ENCODE results near the gene LRRC28. TPM values are rescaled to one million over a fixed set of nuclear protein-coding genes. Genes with fewer than 3 reads are reported as not detected.

LRRC28 gene
- total RNA-seq, 1 experiment from 2014 or later: 21.4 TPM

DNA sequence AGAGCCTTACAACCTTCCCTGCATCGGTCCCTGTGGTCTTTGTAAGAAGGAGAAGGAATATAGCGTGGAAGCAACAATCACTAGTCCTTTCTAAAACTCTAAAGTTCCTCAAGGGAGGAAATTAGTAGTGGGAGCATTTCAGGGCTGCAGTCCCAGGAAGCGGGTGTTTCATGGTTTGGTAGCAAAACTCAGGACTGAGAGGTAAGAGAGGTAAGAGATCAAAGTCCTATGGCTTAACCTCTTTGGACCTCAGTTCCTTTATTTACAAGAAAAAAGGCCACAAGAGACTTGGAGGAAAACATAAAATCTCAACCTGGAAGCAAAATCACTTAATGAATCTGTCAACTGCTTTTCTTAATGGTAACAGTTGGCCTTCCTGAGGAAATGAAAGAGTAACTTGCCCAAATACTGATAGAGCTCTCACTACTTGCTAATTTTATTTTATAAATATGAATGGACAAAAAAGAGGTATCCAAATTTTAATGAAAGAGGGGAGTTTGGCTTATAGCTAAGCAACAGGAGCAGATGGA, 14.3 kb downstream of the LRRC28 start:
- intact Hi-C loops (cut with micrococcal nuclease): no loop called here
- TF ChIP-seq, protein P1, sequence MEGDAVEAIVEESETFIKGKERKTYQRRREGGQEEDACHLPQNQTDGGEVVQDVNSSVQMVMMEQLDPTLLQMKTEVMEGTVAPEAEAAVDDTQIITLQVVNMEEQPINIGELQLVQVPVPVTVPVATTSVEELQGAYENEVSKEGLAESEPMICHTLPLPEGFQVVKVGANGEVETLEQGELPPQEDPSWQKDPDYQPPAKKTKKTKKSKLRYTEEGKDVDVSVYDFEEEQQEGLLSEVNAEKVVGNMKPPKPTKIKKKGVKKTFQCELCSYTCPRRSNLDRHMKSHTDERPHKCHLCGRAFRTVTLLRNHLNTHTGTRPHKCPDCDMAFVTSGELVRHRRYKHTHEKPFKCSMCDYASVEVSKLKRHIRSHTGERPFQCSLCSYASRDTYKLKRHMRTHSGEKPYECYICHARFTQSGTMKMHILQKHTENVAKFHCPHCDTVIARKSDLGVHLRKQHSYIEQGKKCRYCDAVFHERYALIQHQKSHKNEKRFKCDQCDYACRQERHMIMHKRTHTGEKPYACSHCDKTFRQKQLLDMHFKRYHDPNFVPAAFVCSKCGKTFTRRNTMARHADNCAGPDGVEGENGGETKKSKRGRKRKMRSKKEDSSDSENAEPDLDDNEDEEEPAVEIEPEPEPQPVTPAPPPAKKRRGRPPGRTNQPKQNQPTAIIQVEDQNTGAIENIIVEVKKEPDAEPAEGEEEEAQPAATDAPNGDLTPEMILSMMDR (IDR thresholded peaks at IDR 0.05 in 2 of 3, conservative IDR thresholded peaks at IDR 0.05 in 1 of 3; ENCODE audit: borderline replicate concordance in 1 of 3, insufficient read depth in 1 of 3, low read depth in 2 of 3, low read length in 2 of 3): no peak
- TF ChIP-seq EZH2phosphoT487 (IDR thresholded peaks at IDR 0.05; ENCODE audit: borderline replicate concordance): no peak
- H3K9me2 ChIP-seq (ENCODE audit: insufficient read depth): no peaks in the 10 kb centered on the region

DNA sequence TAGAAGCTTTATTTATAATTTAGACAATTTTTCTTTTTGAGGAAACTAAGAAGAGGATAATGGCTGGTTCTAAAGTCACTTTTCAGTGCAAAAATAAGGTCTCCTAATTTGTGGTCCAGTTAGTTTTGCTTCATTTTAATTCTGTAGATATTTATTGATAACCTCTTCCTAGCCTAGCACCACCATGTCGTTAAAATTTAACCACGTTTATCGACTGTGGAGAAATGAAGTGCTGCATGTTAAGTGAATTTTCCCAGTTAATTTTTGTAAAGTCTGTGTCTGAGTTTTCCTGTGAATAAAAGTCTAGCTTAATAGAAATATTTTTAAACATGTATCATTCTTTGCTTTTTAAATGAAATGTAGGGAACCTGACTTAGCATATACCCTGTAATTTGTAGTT, 16.7 kb downstream of the LRRC28 start:
- intact Hi-C loops (cut with micrococcal nuclease): no loop called here
- Histone ChIP-seq H3K4me3 (replicated peaks in 1 of 2; ENCODE audit: low read depth in 1 of 2, low read length in 2 of 2) (no peak overlapping the region), H3K79me2 (ENCODE audit: insufficient read depth, low read length) (no peaks in the 10 kb centered on the region), H3K27me3 (ENCODE audit: insufficient read depth, low read length) (no peaks in the 10 kb centered on the region), H3K9me3 (ENCODE audit: control insufficient read depth in 1 of 2, insufficient read depth in 1 of 2, low read depth in 1 of 2, low read length in 2 of 2) (no peaks in the 10 kb centered on the region), H3K4me1 (ENCODE audit: control insufficient read depth in 1 of 2, insufficient read depth in 2 of 2, low read length in 2 of 2) (no peaks in the 10 kb centered on the region), H3K36me3 (ENCODE audit: control insufficient read depth in 1 of 2, insufficient read depth in 2 of 2, low read length in 2 of 2) (no peaks in the 10 kb centered on the region), H3K27ac (ENCODE audit: low read depth, low read length) (no peak overlapping the region), H4K20me1 (ENCODE audit: insufficient read depth) (no peaks in the 10 kb centered on the region), H2AFZ (ENCODE audit: low read depth, low read length, poor library complexity, severe bottlenecking) (no peak overlapping the region), H3K9ac (ENCODE audit: low read length) (no peak overlapping the region), H3K4me2 (ENCODE audit: low read length) (no peak overlapping the region), H3K9me2 (ENCODE audit: insufficient read depth) (no peaks in the 10 kb centered on the region)
- ChIA-PET POLR2A (no interaction called here), CTCF (interaction anchor here (1.1 to 1.4 kb wide), 2 partner anchors 436 to 488 kb away, joined by 3 to 5 read pairs; no protein-coding TSS in a partner anchor), RAD21 (ENCODE audit: low non-redundant PET in 1 of 2, low total read pairs in 2 of 2, uncharacterized antibody in 2 of 2, unreplicated experiment in 2 of 2) (no interaction called here)
- ATAC-seq: no peak
- TF ChIP-seq SIN3A (IDR thresholded peaks at IDR 0.05; ENCODE audit: low read depth): no peak
- TF ChIP-seq EZH2phosphoT487 (IDR thresholded peaks at IDR 0.05; ENCODE audit: borderline replicate concordance): no peak
- TF ChIP-seq, protein P2, sequence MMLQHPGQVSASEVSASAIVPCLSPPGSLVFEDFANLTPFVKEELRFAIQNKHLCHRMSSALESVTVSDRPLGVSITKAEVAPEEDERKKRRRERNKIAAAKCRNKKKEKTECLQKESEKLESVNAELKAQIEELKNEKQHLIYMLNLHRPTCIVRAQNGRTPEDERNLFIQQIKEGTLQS (IDR thresholded peaks at IDR 0.05): no peak
- no TSS peak for BruUV-seq (replicated peaks)
- DNase-seq (ENCODE audit: low read depth, low spot score): no peak

More for the DNA sequence above, 14.3 kb downstream of the LRRC28 start:
- ChIA-PET POLR2A (no interaction called here), CTCF (no interaction called here), RAD21 (ENCODE audit: low non-redundant PET in 1 of 2, low total read pairs in 2 of 2, uncharacterized antibody in 2 of 2, unreplicated experiment in 2 of 2) (no interaction called here)
- H2AFZ ChIP-seq (ENCODE audit: low read depth, low read length, poor library complexity, severe bottlenecking): no peak overlapping the region
- H3K36me3 ChIP-seq (ENCODE audit: control insufficient read depth in 1 of 2, insufficient read depth in 2 of 2, low read length in 2 of 2): no peaks in the 10 kb centered on the region
- H3K79me2 ChIP-seq (ENCODE audit: insufficient read depth, low read length): no peaks in the 10 kb centered on the region
- no peak overlapping the region for H3K4me2 ChIP-seq (ENCODE audit: low read length)
- H4K20me1 ChIP-seq (ENCODE audit: insufficient read depth): no peaks in the 10 kb centered on the region
- no peaks in the 10 kb centered on the region for H3K9me3 ChIP-seq (ENCODE audit: control insufficient read depth in 1 of 2, insufficient read depth in 1 of 2, low read depth in 1 of 2, low read length in 2 of 2)
- DNase-seq (ENCODE audit: low read depth, low spot score) (no peak), ATAC-seq (no peak)
- no peak overlapping the region for H3K9ac ChIP-seq (ENCODE audit: low read length)
- no TSS peak for BruUV-seq (replicated peaks)
- H3K4me1 ChIP-seq (ENCODE audit: control insufficient read depth in 1 of 2, insufficient read depth in 2 of 2, low read length in 2 of 2): no peaks in the 10 kb centered on the region
- H3K27ac ChIP-seq (ENCODE audit: low read depth, low read length): no peak overlapping the region
- H3K27me3 ChIP-seq (ENCODE audit: insufficient read depth, low read length): no peaks in the 10 kb centered on the region
- H3K4me3 ChIP-seq (replicated peaks in 1 of 2; ENCODE audit: low read depth in 1 of 2, low read length in 2 of 2): no peak overlapping the region

Measured in HCT116 (cell line).